Measurements from ENCODE around the gene PRKCA.
A peak's percentile ranks its signal among the peaks of the same experiment; 100 is the strongest.
"Not testable (repeated sequence)": the region's sequence is repeated elsewhere in the genome, so short reads cannot be mapped to it uniquely, and the experiment has no call there.

The PRKCA gene

GRCh38 chr17:66469890-66470289 is 167.5 kb downstream of the PRKCA start:
- no peak for DNase-seq

GRCh38 chr17:66472123-66472522 is 169.7 kb downstream of the PRKCA start:
- no peak for DNase-seq

DNA sequence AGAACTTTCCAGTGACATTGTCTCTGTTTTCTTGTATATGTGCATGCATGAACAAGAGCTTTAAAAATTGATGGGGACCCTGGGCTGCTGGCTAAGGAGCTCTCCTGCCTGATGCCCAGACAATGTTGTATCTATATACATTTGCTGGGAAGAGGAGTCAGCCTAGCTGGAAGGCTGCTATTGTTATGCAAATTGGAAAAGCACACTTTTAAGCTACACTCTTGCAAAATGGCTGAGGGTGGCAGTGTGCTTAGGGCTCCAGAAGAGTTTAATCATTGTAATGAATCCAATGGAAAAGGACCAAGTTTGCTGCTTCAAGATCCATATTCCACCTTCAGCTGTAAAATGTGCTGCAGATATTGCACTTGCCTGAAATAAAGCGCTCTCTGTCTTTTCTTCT is 171.8 kb downstream of the PRKCA start:
- DNase-seq: no peak

DNA sequence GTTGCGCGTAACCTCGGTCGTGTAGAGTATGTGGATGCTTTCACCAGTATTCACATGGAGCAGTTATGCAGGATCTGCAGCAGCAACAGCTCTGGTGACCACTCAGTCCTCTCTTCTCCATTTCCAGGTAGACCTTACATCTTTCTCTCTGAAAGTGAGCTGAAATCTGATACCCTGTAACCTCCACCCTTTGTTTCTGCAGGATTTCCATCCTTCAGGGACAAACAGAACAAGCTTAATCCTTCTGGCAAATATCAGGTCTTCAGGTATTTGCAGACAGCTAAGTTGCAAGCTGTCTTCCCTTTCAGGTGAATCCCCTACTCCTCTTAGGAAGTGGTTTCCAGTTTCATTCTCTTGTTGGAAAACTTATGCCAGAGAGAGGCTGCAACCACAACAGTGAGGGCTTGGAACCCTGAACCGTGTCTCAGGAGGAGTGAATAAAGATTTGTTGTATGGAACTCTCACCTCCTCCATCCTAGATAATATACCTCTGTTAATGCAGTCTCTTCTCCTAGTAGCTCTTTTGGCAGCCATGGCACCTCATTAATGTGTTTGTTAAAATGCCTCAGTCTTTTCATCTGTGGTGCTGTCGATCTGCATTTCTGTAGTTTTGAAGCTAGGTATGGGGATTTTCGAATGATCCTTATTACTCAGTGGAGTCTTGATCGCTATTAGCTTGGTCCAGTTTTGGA is 172.5 kb downstream of the PRKCA start:
- no peak for DNase-seq

DNA sequence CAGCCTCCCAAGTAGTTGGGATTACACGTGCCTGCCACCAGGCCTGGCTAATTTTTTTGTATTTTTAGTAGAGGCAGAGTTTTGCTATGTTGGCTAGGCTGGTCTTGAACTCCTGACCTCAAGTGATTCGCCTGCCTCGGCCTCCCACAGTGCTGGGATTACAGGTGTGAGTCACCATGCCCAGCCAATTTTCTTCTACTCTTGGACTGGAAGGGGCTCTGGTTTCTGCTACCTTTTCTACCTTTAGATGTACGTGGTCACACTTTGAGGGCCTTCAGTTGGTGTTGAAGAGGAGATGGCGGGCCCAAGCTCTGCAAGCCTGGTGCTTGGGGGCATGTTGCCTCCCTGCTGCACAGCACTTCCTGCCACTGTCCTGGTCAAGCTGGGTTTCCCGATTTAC is 173.6 kb downstream of the PRKCA start:
- DNase-seq: no peak

GRCh38 chr17:66477615-66478283 is 175.3 kb downstream of the PRKCA start:
- no peak for DNase-seq

- not testable (repeated sequence) for DNase-seq
These were observed 176.9 kb downstream of the PRKCA start for GRCh38 chr17:66479230-66479889.

- no peak for DNase-seq
These were observed 177.8 kb downstream of the PRKCA start for GRCh38 chr17:66480243-66480642.

DNA sequence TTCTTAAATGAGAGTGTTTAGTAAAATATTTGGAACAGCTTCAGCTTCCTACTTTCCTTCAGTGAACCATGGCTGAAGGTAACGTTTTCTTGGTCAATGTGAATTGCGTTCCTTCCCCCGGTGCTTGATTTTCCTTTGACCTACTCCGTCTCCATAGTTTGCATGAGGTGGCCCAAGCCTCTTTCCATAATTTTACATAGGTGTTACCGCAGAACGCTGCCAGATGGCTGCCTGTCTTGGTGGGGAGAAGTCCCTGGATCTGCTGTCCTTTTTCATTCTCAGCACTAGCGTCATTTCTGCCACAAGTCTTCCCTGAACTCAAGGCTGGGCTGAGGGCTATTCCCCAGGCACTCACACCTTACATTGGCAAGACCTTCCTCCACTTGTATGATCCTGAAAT is 178.4 kb downstream of the PRKCA start:
- DNase-seq: no peak

GRCh38 chr17:66481271-66481670 is 178.9 kb downstream of the PRKCA start:
- DNase-seq: no peak

DNA sequence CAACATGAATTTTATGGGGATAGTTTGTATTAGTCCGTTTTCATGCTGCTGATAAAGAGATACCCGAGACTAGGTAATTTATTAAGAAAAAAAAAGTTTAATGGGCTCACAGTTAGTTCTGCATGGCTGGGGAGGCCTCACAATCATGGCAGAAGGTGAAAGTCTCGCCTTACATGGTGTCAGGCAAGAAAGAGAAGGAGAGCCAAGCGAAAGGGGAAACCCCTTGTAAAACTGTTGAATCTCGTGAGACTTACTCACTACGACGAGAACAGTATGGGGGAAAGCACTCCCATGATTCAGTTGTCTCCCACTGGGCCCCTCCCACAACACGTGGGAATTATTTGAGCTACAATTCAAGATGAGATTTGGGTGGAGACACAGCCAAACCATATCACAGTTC is 181.5 kb downstream of the PRKCA start:
- DNase-seq: no peak

- DNase-seq: no peak
These were observed 183.0 kb downstream of the PRKCA start for GRCh38 chr17:66485309-66485947.

GRCh38 chr17:66487121-66487520 is 184.7 kb downstream of the PRKCA start:
- no peak for DNase-seq

DNA sequence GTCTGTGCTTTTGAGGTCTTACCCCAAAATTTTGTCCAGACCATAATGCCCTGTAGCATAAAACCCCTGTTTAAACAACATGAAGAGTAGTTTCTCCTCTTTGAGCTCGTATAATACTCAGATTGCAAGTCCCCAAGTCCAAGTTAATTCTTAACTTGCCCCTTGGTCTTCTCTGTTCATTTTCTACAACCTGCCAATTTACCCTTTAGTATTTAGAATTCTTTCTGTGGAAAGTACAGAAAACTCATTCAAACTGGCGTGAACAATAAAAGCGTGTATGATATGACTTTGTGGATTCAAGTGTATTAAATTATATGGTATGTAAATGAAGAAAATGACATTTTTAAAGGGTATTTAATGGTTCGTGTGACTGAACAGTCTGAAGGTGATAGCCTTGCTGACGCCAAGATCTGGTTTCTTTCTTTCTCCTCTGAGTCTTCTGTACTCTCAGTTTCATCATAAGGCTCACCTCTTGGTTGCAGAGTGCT is 185.6 kb downstream of the PRKCA start:
- no peak for DNase-seq

GRCh38 chr17:66488864-66489263 is 186.5 kb downstream of the PRKCA start:
- DNase-seq: no peak

DNA sequence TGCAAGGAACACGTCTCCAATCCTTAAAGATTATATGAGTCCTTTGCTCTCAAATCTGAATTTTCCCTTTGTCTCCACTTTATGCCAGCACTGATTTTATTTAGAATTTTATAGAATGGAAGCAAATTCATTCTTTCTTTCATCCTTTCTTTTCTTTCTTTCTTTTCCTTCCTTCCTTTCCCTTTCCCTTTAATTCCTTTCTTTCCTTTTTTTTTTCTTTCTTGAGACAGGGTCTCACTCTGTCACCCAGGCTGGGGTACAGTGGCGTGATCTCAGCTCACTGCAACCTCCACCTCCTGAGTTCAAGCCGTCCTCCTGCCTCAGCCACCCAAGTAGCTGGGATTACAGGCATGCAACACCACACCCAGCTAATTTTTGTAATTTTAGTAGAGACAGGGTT is 187.2 kb downstream of the PRKCA start:
- not testable (repeated sequence) for DNase-seq

- DNase-seq: no peak
These were observed 188.8 kb downstream of the PRKCA start for GRCh38 chr17:66491213-66491612.

- DNase-seq: no peak
These were observed 189.3 kb downstream of the PRKCA start for GRCh38 chr17:66491665-66492064.

DNA sequence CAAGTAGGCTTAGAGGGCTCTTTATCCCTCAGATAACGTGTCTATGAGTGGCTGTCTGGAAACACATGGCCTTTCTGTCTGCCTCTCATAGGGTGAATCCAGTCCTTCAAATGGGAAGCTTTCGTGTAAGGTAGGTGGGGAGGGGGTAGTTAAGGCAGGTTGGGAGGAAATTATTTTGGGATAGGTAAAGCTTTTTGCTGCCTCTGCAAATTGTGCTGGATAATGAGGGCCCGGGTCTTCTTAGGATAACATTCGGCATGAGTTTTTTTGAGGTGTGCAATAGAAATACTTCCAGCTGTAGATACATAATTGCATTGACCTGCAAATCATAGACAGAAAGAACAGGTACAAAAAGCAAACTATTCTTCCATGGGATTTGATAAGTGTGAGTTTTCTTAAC is 189.7 kb downstream of the PRKCA start:
- DNase-seq: no peak

- no peak for DNase-seq
These were observed 190.2 kb downstream of the PRKCA start for GRCh38 chr17:66492561-66493005.

GRCh38 chr17:66493283-66494019 is 191.0 kb downstream of the PRKCA start:
- DNase-seq: no peak

GRCh38 chr17:66494023-66494803 is 191.8 kb downstream of the PRKCA start:
- DNase-seq: peak; percentile 17
